Measurements from ENCODE around the gene RTL5.

RTL5 gene

DNA sequence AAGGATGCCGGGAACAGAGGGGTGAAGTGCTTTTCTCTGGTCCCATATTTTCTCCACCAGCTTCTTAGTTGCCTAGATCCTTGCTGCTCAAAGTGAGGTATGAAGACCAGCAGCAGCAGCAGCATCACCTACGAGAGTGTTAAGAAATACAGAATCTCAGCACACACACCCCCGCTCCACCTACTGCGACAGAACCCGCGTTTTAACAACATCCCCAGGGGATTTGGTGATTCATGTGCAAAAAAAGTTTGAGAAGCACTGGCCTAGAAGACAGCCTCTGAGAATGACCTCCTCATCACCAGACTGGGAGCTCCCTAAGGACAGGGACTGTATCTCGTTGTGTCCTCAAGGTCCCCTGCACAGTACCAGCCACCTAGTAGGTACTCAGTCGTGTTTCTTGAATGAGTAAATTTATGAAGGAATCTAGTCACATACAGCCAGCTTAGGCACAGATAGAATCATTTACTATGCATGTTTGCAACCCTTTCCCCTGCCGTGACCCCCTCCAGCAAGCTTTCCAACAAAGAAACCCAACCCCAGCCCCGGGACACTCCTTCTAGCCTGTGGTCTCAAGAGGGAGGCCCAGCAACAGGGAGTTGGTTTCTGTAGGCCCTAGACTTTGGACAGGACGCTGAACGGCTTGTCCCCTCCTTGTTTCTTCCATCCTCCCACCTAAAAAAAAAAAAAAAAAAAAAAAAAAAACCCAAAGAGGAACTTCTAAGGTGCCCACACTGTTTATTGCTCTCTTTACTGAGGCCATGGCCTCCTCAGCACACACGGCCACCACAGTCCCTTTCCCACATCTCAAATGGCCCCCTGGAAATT, 21.5 kb downstream of the RTL5 start:
- peak; percentile 68 for DNase-seq (ENCODE audit: low read depth, low spot score)

GRCh38 chrX:72108666-72109065, 23.0 kb downstream of the RTL5 start:
- DNase-seq (ENCODE audit: low read depth, low spot score), result no peak

- no peak for DNase-seq (ENCODE audit: low read depth, low spot score)
These were observed 23.7 kb downstream of the RTL5 start for GRCh38 chrX:72107841-72108595.

GRCh38 chrX:72107320-72107719, 24.4 kb downstream of the RTL5 start:
- DNase-seq (ENCODE audit: low read depth, low spot score), result peak; percentile 76

GRCh38 chrX:72105436-72105835, 26.3 kb downstream of the RTL5 start:
- DNase-seq (ENCODE audit: low read depth, low spot score), result no peak

- DNase-seq (ENCODE audit: low read depth, low spot score), result no peak
These were observed 29.0 kb downstream of the RTL5 start for GRCh38 chrX:72102760-72103159.

- DNase-seq (ENCODE audit: low read depth, low spot score), result no peak
These were observed 29.6 kb downstream of the RTL5 start for GRCh38 chrX:72102126-72102525.

DNA sequence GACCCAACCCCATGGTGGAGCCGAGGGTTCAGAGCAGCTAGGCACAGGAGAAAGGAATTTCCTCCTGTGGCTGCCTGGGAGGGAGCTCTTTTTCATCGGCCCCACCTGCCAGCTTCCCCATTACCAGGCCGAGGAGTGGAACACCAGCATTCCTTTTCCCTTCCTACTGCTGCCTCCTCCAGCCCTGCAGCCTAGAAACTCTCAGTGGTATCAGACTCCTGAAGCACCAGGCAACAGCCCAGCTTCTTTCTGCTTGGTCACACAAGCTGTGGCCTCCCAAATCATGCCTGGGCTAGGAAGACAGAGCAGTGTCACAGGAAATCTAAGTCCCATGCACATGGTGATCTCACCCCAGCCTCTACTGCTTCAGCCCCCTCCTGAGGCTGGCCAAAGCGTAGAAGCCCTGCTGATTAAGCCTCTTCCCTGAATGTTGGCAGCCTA, 30.1 kb downstream of the RTL5 start:
- DNase-seq (ENCODE audit: low read depth, low spot score), result peak; percentile 82

GRCh38 chrX:72100824-72101351, 30.8 kb downstream of the RTL5 start:
- DNase-seq (ENCODE audit: low read depth, low spot score), result no peak

- no peak for DNase-seq (ENCODE audit: low read depth, low spot score)
These were observed 31.5 kb downstream of the RTL5 start for GRCh38 chrX:72100051-72100755.

GRCh38 chrX:72097098-72097497, 34.6 kb downstream of the RTL5 start:
- DNase-seq (ENCODE audit: low read depth, low spot score), result no peak

- no peak for DNase-seq (ENCODE audit: low read depth, low spot score)
These were observed 36.3 kb downstream of the RTL5 start for GRCh38 chrX:72095370-72095769.

GRCh38 chrX:72094894-72095293, 36.8 kb downstream of the RTL5 start:
- peak; percentile 44 for DNase-seq (ENCODE audit: low read depth, low spot score)

GRCh38 chrX:72089254-72089653, 42.5 kb downstream of the RTL5 start:
- no peak for DNase-seq (ENCODE audit: low read depth, low spot score)

- no peak for DNase-seq (ENCODE audit: low read depth, low spot score)
These were observed 43.0 kb downstream of the RTL5 start for GRCh38 chrX:72088761-72089160.

DNA sequence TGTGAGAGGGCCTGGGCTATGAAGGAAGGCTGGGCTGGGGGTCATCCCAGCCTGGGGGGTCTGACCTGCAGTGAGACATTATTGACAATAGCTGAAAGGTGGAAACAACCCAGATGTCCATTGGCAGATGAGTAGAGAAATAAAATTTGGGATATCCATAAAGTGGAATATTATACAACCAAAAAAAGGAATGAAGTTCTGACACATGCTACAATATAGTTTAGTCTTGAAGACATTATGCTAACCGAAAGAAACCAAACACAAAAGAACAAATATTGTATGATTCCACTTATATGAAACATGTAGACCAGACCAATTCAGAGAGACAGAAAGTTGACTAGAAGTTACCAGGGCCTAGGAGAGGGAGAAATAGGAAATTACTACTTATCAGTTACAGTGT, 44.7 kb downstream of the RTL5 start:
- DNase-seq (ENCODE audit: low read depth, low spot score), result no peak

DNA sequence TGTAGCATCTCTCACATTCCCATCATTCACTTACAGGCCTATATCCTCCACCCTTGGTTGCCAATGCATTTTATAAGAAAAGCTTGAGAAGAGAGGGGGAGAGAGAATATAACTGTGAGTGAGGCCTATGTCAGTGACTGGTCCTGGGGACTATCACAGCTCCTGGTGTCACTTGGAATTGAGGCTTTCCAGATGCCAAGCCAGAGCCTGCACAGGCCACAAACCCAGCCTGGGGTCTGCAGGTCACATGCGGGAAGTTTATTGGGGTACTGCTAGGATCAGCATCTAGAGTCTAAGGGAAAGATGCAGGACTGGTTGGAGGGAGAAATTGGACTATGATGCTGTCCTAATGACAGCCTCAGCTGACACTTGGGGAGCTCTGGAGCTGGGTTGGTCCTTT, 47.6 kb downstream of the RTL5 start:
- DNase-seq (ENCODE audit: low read depth, low spot score), result no peak

GRCh38 chrX:72083291-72083690, 48.4 kb downstream of the RTL5 start:
- no peak for DNase-seq (ENCODE audit: low read depth, low spot score)

GRCh38 chrX:72081605-72082320, 50.0 kb downstream of the RTL5 start:
- DNase-seq (ENCODE audit: low read depth, low spot score), result peak; percentile 91

DNA sequence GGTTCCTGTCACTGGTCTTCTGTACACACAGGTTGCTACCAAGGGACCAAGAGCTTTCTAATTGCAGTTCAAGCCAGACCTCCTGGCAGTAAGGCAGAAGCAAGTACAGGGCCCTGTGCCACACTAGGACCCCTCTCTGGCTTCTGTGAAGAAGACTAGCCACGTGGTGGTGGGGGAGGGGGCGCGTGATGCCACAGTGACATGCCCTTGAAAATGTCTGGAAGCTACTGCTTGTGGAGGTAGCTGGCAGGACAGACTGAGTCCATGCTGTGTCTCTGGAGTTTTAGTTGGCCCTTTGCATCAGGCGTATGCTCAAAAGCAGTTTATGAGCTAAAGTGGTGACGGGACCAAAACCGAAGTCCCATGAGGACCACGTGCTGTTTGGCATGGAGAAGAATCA, 50.9 kb downstream of the RTL5 start:
- no peak for DNase-seq (ENCODE audit: low read depth, low spot score)

DNA sequence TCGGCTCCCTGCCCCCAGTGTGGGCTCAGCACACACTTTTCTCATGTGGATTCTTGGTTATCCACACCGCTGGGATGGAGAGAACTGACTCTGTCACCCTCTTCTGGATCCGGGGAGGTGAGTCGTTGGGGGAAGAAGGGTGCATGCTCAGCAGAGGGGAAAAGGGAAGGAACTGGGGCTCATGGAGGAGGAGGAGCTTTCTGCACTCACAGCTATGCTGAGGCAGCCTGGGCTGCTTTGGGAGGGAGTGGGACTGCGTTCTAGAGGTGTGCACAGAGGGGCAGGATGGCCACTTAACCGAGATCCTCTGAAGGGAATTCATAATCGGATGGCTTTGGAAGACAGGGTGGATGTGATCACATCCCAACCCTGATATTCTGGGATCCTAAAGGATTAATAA, 51.6 kb downstream of the RTL5 start:
- DNase-seq (ENCODE audit: low read depth, low spot score), result no peak

Measured in ELF-1 (cell line).